DOHH2 (cell line): ENCODE results near the gene C1orf174.

Source experiments
- CTCF ChIP-seq: fragments of 200-600 bp; sonication (generic); IDR thresholded peaks from one replicate; pipeline ENCODE4 v1.5.1; 2014; ENCODE audit warnings: antibody characterized with exemption, mild to moderate bottlenecking, low read depth, low read length; ENCODE audit not compliant: poor library complexity, severe bottlenecking
- EZH2phosphoT487 ChIP-seq: fragments of 200-600 bp; sonication (generic); IDR thresholded peaks from 2 replicates; pipeline ENCODE4 v1.6.1; 2017; ENCODE audit warnings: borderline replicate concordance, mild to moderate bottlenecking, antibody characterized with exemption, low read length, moderate library complexity, mixed read lengths

DNA sequence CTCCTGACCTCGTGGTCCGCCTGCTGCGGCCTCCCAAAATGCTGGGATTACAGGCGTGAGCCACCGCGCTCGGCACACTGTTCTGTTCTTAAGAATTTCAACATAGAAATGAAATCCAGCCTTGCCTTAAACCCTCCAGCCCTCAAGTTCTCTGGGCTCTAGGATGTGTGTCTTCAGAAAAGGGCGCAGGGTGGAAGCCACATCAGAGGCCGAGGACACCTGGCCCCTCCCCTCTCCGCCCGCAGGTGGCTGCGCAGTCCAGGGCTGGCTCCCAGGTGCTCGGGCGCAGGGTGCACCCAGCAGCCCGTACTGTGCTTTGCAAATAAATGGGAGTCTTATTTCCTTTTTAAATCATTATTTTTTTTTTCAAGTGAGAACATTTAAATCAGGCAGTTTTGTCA is 2.0 kb upstream of the C1orf174 start:
- TF ChIP-seq CTCF (no peak), EZH2phosphoT487 (no peak)
